ENCODE measurements around the gene SGK2.

GRCh38 chr20:43605715-43606114, 46.9 kb downstream of the SGK2 start:
- TF ChIP-seq KDM5A (IDR thresholded peaks at IDR 0.05; ENCODE audit: borderline replicate concordance, low read length) (no peak), RFX5 (IDR thresholded peaks at IDR 0.05; ENCODE audit: low read depth, low read length) (no peak), ZFX (CRISPR knock-in tag; IDR thresholded peaks at IDR 0.05; ENCODE audit: low read depth) (no peak), KMT2B (CRISPR knock-in tag; IDR thresholded peaks at IDR 0.05) (no peak), CREB1 (IDR thresholded peaks at IDR 0.05) (no peak), CREB1 (CRISPR knock-in tag; IDR thresholded peaks at IDR 0.05) (no peak), MXD4 (CRISPR knock-in tag; IDR thresholded peaks at IDR 0.05) (no peak), STAG1 (CRISPR knock-in tag; IDR thresholded peaks at IDR 0.05) (no peak), ERF (CRISPR knock-in tag; IDR thresholded peaks at IDR 0.05) (no peak), MYC (CRISPR knock-in tag; IDR thresholded peaks at IDR 0.05; ENCODE audit: borderline replicate concordance) (no peak)
- TF ChIP-seq, protein P1, sequence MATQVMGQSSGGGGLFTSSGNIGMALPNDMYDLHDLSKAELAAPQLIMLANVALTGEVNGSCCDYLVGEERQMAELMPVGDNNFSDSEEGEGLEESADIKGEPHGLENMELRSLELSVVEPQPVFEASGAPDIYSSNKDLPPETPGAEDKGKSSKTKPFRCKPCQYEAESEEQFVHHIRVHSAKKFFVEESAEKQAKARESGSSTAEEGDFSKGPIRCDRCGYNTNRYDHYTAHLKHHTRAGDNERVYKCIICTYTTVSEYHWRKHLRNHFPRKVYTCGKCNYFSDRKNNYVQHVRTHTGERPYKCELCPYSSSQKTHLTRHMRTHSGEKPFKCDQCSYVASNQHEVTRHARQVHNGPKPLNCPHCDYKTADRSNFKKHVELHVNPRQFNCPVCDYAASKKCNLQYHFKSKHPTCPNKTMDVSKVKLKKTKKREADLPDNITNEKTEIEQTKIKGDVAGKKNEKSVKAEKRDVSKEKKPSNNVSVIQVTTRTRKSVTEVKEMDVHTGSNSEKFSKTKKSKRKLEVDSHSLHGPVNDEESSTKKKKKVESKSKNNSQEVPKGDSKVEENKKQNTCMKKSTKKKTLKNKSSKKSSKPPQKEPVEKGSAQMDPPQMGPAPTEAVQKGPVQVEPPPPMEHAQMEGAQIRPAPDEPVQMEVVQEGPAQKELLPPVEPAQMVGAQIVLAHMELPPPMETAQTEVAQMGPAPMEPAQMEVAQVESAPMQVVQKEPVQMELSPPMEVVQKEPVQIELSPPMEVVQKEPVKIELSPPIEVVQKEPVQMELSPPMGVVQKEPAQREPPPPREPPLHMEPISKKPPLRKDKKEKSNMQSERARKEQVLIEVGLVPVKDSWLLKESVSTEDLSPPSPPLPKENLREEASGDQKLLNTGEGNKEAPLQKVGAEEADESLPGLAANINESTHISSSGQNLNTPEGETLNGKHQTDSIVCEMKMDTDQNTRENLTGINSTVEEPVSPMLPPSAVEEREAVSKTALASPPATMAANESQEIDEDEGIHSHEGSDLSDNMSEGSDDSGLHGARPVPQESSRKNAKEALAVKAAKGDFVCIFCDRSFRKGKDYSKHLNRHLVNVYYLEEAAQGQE (IDR thresholded peaks at IDR 0.05; ENCODE audit: borderline replicate concordance in 1 of 2, low read depth in 1 of 2, low read length in 2 of 2), result no peak
- TF ChIP-seq, protein P2, sequence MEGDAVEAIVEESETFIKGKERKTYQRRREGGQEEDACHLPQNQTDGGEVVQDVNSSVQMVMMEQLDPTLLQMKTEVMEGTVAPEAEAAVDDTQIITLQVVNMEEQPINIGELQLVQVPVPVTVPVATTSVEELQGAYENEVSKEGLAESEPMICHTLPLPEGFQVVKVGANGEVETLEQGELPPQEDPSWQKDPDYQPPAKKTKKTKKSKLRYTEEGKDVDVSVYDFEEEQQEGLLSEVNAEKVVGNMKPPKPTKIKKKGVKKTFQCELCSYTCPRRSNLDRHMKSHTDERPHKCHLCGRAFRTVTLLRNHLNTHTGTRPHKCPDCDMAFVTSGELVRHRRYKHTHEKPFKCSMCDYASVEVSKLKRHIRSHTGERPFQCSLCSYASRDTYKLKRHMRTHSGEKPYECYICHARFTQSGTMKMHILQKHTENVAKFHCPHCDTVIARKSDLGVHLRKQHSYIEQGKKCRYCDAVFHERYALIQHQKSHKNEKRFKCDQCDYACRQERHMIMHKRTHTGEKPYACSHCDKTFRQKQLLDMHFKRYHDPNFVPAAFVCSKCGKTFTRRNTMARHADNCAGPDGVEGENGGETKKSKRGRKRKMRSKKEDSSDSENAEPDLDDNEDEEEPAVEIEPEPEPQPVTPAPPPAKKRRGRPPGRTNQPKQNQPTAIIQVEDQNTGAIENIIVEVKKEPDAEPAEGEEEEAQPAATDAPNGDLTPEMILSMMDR (CRISPR knock-in tag; IDR thresholded peaks at IDR 0.05), result no peak
- TF ChIP-seq, protein P3, sequence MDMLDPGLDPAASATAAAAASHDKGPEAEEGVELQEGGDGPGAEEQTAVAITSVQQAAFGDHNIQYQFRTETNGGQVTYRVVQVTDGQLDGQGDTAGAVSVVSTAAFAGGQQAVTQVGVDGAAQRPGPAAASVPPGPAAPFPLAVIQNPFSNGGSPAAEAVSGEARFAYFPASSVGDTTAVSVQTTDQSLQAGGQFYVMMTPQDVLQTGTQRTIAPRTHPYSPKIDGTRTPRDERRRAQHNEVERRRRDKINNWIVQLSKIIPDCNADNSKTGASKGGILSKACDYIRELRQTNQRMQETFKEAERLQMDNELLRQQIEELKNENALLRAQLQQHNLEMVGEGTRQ (IDR thresholded peaks at IDR 0.05; ENCODE audit: low read depth, low read length), result no peak
- TF ChIP-seq, protein P3 (CRISPR knock-in tag; IDR thresholded peaks at IDR 0.05; ENCODE audit: borderline replicate concordance), result no peak

Data from HepG2 (cell line).